ENCODE measurements around the gene TCEAL7. TPM values are rescaled to one million over a fixed set of nuclear protein-coding genes. Genes with fewer than 3 reads are reported as not detected.

Gene TCEAL7
- total RNA-seq, 1 donor from 2014 or later, result 2.6 TPM

DNA sequence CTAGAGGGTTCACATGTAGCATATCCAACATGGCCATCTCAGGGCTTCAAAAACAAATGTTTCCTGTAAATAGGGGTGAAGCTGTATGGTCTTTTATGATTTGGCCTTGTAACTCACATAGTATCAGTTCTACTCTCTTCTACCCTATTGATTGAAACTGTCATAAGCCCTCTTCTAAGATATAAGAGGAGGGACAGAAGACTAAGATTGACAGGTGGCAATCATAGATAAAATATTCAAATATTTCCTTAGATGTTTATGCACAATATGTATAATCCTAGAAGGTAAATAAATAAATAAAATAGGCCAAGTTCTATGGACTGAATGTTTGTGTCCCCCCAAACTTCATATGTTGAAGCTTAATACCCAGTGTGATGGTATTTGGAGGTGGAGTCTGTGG is 39.4 kb downstream of the TCEAL7 start:
- intact Hi-C loops (cut with micrococcal nuclease), result no loop called here
- no peak for DNase-seq
- TF ChIP-seq, protein P1, sequence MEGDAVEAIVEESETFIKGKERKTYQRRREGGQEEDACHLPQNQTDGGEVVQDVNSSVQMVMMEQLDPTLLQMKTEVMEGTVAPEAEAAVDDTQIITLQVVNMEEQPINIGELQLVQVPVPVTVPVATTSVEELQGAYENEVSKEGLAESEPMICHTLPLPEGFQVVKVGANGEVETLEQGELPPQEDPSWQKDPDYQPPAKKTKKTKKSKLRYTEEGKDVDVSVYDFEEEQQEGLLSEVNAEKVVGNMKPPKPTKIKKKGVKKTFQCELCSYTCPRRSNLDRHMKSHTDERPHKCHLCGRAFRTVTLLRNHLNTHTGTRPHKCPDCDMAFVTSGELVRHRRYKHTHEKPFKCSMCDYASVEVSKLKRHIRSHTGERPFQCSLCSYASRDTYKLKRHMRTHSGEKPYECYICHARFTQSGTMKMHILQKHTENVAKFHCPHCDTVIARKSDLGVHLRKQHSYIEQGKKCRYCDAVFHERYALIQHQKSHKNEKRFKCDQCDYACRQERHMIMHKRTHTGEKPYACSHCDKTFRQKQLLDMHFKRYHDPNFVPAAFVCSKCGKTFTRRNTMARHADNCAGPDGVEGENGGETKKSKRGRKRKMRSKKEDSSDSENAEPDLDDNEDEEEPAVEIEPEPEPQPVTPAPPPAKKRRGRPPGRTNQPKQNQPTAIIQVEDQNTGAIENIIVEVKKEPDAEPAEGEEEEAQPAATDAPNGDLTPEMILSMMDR (IDR thresholded peaks at IDR 0.05; ENCODE audit: borderline replicate concordance), result no peak
- H3K9me3 ChIP-seq (replicated peaks), result no peaks in the 10 kb centered on the region
- H3K27ac ChIP-seq (replicated peaks), result no peak overlapping the region
- H3K27me3 ChIP-seq (ENCODE audit: low read depth), result no peaks in the 10 kb centered on the region
- no peaks in the 10 kb centered on the region for H3K36me3 ChIP-seq
- H3K4me1 ChIP-seq, result no peaks in the 10 kb centered on the region
- H3K4me3 ChIP-seq, result no peak overlapping the region

DNA sequence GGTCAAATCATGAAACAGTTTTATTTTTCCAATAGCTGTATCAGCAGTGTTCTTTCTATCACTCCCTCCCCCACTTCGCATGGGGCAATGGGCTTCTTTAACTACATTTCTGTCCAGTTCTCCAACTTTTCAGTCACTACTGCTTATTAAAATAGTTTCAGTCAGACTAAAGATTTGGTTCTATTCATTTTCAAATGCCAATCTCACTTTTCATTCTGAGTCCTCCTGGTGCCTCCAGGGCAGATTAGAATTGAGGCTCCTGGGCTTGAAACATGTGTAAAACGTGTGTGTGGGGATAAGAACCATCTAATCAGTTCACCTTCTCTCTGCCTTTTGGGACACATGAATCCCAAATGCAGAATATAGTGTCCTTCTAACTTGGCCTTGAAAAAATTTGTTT is 42.8 kb downstream of the TCEAL7 start:
- Histone ChIP-seq H3K36me3 (no peaks in the 10 kb centered on the region), H3K9me3 (replicated peaks) (no peaks in the 10 kb centered on the region), H3K27ac (replicated peaks) (no peak overlapping the region), H3K27me3 (ENCODE audit: low read depth) (no peaks in the 10 kb centered on the region), H3K4me1 (no peaks in the 10 kb centered on the region), H3K4me3 (no peak overlapping the region)
- DNase-seq, result no peak
- intact Hi-C loops (cut with micrococcal nuclease), result no loop called here
- TF ChIP-seq, protein P1 (IDR thresholded peaks at IDR 0.05; ENCODE audit: borderline replicate concordance), result no peak

DNA sequence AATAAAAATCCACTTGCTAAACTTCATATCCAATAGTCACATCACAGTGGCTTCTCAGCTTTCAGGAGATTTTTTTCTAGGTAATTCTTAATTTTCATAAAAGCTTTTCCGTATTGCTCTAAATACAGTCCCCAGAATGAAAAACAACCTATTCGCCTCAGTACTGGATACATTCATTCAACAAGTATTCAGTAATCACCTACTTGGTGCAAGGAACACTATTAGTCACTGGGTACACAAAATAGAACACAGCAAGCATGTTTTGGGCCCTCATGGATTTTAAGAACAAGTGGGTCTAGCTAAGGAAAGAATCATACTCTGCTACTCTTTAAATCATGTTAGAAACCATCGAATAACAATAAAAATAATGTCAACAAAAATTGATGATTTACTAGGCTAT is 43.5 kb downstream of the TCEAL7 start:
- Histone ChIP-seq H3K27ac (replicated peaks) (no peak overlapping the region), H3K4me1 (no peaks in the 10 kb centered on the region), H3K4me3 (no peak overlapping the region), H3K36me3 (no peaks in the 10 kb centered on the region), H3K27me3 (ENCODE audit: low read depth) (no peaks in the 10 kb centered on the region), H3K9me3 (replicated peaks) (no peaks in the 10 kb centered on the region)
- intact Hi-C loops (cut with micrococcal nuclease), result no loop called here
- TF ChIP-seq, protein P1 (IDR thresholded peaks at IDR 0.05; ENCODE audit: borderline replicate concordance), result no peak
- DNase-seq, result no peak

DNA sequence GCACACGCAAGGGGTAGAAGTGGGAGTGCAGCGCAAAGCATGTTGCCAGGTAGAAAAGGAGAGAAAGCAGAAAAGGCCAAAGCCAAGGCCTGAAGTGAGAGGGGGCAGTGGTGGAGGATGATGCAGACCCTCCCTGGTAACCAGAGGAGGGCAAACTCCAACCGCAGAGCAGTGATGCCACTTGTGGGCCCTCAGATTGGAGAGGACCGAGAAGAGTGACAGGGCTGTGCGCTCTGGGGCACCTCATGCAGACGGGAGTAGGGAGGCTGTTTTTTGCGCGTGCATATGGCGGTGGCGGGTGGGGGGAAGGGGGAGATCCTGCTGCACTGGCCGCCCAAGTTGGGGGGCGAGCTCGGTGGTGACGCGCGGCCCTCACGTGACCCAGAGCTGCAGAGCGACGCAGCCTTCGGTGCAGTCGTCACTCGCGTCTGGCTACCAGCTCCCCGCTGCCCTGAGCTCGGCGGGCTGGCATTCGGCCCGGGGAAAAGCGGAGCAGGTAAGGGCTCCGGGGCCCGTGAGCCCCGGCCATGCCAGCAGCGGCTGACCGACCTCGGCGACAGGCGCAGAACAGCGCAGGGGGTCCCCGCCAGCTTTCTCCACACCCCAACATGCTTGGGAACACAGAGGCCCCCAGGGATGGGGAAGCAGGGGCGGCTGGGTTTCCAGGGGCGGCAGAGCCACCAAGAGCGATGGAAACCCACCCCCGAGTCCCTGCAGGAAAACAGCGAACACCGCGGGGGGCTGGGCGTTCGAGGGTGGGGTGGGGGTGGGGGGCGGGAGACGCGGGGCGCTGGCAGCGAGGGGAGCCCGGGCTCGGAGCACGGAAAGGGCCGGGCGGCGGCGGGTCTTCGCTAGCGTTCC is 46.3 kb downstream of the TCEAL7 start, which contains the start of gene BEX3:
BEX3 (plus strand) TSS at position 421 of the 861 bp plus-strand sequence. CDS start 984 bp downstream, outside the sequence.
- peak within 1 kb of the TSS; percentile 79 for H3K27ac ChIP-seq (replicated peaks)
- no peaks in the 10 kb centered on the region for H3K9me3 ChIP-seq (replicated peaks)
- H3K4me1 ChIP-seq, result no peaks in the 10 kb centered on the region
- H3K4me3 ChIP-seq, result peak within 1 kb of the TSS; percentile 77
- peak; percentile 45 for DNase-seq
- no peaks in the 10 kb centered on the region for H3K36me3 ChIP-seq
- intact Hi-C loops (cut with micrococcal nuclease), result no loop called here
- TF ChIP-seq, protein P1 (IDR thresholded peaks at IDR 0.05; ENCODE audit: borderline replicate concordance), result no peak
- no peaks in the 10 kb centered on the region for H3K27me3 ChIP-seq (ENCODE audit: low read depth)

DNA sequence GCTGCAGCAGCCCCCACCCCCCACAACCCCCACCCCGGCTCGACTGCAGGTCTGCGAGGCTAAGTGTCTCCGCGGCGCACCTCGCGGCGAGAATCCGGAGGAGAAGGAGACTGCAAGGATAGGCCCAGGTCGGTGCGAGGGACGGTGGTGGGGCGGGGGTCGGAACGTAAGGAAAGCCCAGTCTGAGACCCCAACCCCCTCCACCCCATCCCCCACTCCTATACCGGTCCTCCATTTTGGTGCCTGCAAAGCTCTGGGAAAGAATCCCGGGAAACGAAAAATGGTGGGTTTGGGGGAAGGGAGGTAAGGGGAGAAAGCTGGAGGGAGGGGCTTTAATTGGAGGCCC is 46.9 kb downstream of the TCEAL7 start:
- TF ChIP-seq, protein P1 (IDR thresholded peaks at IDR 0.05; ENCODE audit: borderline replicate concordance), result no peak
- intact Hi-C loops (cut with micrococcal nuclease), result no loop called here
- H3K36me3 ChIP-seq, result no peaks in the 10 kb centered on the region
- no peaks in the 10 kb centered on the region for H3K9me3 ChIP-seq (replicated peaks)
- H3K27me3 ChIP-seq (ENCODE audit: low read depth), result no peaks in the 10 kb centered on the region
- peak overlapping the region; percentile 79 for H3K27ac ChIP-seq (replicated peaks)
- no peak for DNase-seq
- H3K4me3 ChIP-seq, result peak overlapping the region; percentile 77
- H3K4me1 ChIP-seq, result no peaks in the 10 kb centered on the region

Data from left ventricle myocardium inferior (tissue), 1 donor.